HuH-7 (cell line): Measurements from ENCODE around the gene IGSF8.
"Not testable (repeated sequence)": the region's sequence is repeated elsewhere in the genome, so short reads cannot be mapped to it uniquely, and the experiment has no call there.

ENCODE experiments used
- DNase-seq: peaks from one replicate; pipeline ENCODE4 v3.0.0; 2011; ENCODE audit warnings: low spot score

Gene IGSF8

GRCh38 chr1:160126342-160126741 lies 27.9 kb upstream of the IGSF8 start:
- DNase-seq = not testable (repeated sequence)

GRCh38 chr1:160125746-160126145 lies 27.3 kb upstream of the IGSF8 start:
- DNase-seq = no peak

- DNase-seq = peak; percentile 51
Measured at GRCh38 chr1:160124705-160125478, 26.5 kb upstream of the IGSF8 start.

GRCh38 chr1:160123726-160124125 lies 25.3 kb upstream of the IGSF8 start:
- no peak for DNase-seq

GRCh38 chr1:160122978-160123495 lies 24.6 kb upstream of the IGSF8 start:
- DNase-seq = no peak

- DNase-seq = no peak
Measured at GRCh38 chr1:160121388-160121787, 23.0 kb upstream of the IGSF8 start.

GRCh38 chr1:160120797-160121196 lies 22.4 kb upstream of the IGSF8 start:
- DNase-seq = no peak

- no peak for DNase-seq
Measured at GRCh38 chr1:160118928-160119327, 20.5 kb upstream of the IGSF8 start.

- no peak for DNase-seq
Measured at GRCh38 chr1:160117709-160118183, 19.3 kb upstream of the IGSF8 start.

- no peak for DNase-seq
Measured at GRCh38 chr1:160117300-160117699, 18.9 kb upstream of the IGSF8 start.

- no peak for DNase-seq
Measured at GRCh38 chr1:160116283-160117147, 18.1 kb upstream of the IGSF8 start.

GRCh38 chr1:160115545-160116282 lies 17.3 kb upstream of the IGSF8 start, which contains the start of gene ATP1A2:
Gene ATP1A2, plus strand, starts transcription at chr1:160115759. Its CDS starts 103 bp downstream, at chr1:160115862.
- no peak for DNase-seq

- no peak for DNase-seq
Measured at GRCh38 chr1:160114085-160114484, 15.7 kb upstream of the IGSF8 start.

GRCh38 chr1:160113407-160113806 lies 15.0 kb upstream of the IGSF8 start:
- DNase-seq = no peak

GRCh38 chr1:160112357-160112756 lies 13.9 kb upstream of the IGSF8 start:
- no peak for DNase-seq

GRCh38 chr1:160111462-160111861 lies 13.0 kb upstream of the IGSF8 start:
- not testable (repeated sequence) for DNase-seq

- no peak for DNase-seq
Measured at GRCh38 chr1:160109686-160110085, 11.3 kb upstream of the IGSF8 start.

GRCh38 chr1:160108888-160109662 lies 10.7 kb upstream of the IGSF8 start:
- peak; percentile 41 for DNase-seq

GRCh38 chr1:160107512-160107911 lies 9.1 kb upstream of the IGSF8 start:
- no peak for DNase-seq

- no peak for DNase-seq
Measured at GRCh38 chr1:160105155-160105554, 6.7 kb upstream of the IGSF8 start.

GRCh38 chr1:160104486-160104885 lies 6.1 kb upstream of the IGSF8 start:
- no peak for DNase-seq
